NCI-H2029 treated with DMSO at 0.1 percent for 48 hours (cell line): Measurements from ENCODE around the gene SYTL3.

Source experiments
- DNase-seq: peaks from one replicate; lab custom pipeline; 2025; lab: John Stamatoyannopoulos, UW

Gene SYTL3

DNA sequence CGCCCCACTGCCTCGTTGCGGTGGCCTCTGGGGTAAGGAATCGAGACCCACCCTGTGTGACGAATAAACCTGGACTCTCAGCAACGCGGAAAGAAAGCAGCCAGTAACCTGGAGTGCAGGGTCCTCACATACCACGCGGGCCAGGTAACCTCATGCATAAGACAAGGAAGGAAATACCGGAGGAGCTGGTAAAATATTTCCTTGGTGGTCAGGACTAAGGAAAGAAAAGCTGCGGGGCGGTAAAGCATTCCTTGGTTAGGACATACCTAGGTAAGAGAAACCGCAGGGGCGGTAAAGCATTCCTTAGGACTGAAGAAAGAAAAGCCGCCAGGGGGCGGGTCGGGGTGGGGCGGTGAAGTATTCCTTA, 80.7 kb downstream of the SYTL3 start:
- DNase-seq: no peak

DNA sequence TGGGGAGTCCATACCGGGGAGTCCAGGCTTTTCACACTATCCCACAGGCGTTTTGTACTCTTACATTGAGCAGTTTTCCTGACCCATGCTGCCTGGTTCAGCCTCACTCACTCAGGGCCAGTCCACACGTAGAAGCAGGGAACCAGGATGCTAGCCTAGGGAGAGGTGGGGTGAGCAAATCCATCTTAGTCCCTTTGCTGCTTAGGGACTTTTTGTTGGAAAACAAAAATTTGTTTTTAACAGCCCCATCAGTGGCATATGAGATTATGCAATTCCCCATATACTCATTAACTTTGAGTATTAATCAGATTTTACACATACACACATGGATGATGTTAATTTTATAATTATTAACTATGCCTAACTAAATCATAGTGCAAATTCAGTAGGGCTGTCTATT, 85.2 kb downstream of the SYTL3 start:
- DNase-seq: no peak

DNA sequence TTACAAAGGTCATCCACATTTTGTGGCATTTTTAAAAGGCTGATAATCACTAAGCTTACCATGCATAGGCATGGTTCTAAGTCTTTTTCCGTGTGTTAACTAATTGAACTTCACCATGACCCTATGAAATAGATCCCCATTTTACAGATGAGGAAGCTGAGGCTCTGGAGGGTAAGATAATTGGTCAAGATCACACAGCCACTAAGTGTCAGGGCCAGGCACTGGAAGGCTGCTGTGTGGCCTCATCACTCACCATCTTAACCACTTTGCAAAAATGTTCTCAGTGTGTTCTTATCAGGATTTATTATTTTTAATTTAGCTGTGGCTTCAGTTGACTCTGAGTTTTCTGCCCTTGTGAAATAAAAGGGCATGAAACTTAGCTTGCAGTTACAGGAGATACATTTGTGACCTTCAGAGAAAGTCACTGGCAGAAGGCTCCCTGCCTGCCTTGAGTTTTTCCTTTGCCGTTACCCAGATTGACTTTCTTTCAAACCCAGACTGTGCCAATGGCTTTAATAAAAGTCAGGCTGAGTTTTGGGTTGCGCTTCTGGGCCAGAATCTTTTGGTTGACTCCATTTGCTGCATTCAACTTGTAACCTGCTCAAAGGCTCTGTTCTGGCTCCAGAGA, 87.3 kb downstream of the SYTL3 start:
- no peak for DNase-seq

DNA sequence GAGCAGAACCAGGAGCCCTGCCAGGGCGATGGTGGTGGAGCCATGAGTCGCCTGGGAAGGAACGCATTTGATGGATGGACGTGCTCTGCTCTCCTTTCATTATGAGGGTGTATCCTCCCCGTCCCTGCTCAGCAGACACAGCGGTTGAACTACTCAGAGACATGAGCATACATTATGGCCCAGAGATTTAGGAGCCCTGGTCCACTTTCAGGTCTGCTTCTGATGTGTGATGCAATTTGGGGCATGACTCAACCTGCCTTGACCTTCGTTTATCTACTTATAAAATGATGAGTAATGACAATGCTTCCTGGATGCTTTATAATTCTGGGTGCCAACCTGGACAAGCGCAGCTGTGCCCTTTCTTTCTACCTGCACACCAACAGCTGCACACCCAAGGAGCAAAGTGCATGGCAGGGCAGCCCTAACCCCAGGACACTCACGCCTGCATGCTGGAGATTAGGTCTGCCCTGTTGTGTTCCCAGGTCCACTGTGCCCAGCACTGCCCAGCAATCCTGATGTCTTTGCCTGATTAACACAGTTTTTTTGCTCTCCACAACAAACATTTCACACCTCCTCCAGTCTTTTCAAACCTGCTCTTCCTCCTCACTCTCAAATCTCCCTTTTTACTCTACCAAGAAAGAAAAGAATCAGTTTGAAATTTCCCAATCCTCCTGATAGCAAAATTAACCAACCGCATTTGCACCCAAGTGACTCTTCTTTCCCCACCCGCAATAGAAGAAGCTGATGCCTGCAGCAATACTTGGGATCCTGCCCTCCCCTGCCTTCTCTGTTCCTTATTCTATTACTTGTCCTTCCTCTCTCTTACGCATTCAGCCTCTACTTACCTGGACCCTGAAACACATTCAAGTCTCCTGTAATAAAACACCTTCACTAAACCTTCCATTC, 88.1 kb downstream of the SYTL3 start:
- no peak for DNase-seq

DNA sequence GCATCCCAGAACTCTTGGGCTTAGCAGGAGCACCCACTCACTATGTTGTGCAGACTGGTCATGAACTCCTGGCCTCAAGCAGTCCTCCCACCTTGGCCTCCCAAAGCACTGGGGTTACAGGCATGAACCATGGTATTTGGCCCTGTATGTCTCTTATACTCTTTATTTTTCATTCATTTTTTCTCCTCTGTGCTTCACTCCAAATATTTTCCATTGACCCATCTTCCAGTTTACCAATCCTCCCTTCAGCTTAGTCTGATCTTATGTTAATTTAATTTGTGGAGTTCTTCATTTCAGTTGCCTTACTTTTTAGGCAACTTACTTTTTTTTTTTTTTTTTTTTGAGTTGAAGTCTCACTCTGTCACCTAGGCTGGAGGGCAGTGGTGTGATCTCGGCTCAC, 89.8 kb downstream of the SYTL3 start:
- no peak for DNase-seq

DNA sequence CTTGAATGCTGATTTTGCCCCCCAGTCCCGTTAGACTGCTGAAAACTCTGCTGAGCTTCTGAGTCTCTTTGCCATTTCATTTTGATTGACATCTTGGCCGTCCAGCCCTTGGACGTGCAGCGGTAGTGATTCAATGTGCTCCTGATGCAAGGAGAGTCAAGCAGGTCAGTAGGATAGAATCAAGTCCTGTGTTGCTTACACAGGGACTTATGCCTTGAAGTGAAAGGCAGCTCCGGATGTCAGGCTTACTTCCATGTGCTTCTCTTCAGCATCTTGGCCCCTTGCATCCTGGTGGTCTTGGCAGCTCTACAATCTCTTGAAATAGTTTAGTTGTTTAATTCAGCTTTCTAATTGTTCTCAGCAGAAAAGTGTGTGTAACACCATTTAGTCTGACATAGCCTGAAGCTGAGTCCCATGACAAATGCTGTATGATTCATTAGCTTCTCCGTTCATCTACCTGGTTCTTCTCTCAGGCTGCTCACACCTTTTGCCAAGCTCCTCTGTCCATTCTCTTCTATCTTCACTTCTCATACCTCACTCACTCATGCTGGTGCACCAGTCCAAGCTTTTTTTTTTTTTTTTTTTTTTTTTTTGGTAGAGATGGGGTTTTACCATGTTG, 93.3 kb downstream of the SYTL3 start:
- no peak for DNase-seq

DNA sequence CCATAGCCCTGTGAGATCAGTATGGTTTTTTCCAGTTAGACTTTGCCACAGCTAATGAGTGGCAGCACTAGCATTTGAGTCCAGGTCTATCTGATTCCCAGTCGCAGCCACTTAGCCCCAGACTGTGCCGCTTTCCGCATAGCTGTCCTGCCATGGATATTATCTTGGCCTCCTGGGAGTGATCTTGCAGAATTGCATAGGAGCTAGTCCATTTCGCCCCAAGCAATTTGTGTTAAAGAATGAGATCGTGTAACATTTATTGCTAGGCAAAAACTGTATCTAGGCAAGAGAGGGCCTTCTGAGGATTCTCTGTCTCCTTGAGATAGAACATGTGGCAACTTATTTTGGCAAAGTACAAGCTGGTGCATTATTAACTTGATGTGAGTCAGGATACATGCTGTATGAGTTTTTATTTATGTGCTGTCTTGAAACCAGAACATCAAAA, 95.2 kb downstream of the SYTL3 start:
- DNase-seq: no peak

DNA sequence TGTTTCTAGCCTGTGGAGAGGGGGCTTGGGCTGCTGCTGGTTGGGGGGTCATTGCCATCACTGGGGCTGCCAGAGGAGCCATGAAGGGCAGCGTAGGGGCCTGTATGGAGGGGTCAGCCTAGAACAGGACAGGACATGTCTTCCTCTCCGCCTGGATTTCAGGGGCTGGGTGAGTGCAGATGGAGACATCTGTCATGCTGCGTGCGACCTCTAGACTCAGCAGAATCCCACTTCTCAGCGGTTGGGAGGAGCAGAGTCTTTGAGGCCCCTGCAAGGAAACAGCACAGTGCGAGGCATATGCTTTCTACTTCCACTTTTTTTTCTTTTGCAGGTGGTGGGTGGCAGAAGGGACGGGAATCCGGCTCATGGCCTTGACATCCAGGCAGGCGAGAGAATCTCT, 101.4 kb downstream of the SYTL3 start:
- DNase-seq: no peak

DNA sequence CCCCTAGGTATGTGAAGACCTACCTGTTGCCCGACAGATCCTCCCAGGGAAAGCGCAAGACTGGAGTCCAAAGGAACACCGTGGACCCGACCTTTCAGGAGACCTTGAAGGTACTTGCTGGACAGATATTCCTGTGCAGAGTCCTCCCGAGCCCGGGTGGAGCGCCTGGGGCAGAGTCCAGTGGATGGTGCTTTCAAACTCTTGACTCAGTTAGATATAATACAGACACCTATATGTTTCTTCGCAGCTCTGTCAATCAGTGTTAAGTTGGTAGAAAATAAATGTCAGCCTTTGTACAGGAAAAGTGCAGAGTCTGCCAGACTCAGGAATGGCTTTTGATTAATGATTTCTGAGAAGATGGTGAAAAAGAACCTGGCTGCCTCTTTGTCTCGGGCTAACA, 102.1 kb downstream of the SYTL3 start:
- DNase-seq: no peak

DNA sequence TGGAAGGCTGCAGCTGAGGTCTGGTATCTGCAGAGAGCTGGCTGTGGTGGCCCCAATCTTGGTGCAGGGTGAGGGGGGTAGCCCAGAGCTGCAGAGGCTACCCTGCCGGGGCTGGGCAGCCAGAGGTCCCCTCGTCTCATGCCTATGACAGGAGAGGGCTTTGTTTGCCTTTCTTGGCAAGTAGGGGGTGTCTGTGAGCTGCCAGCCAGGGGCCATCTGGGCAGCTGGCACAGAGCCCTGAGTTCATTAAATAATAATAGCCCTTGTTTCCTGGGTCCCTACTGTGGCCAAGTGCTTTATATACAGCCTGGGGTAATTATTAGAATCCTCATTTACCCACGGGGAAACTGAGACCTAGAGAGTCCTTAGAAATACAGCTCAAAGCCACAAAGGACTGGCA, 102.8 kb downstream of the SYTL3 start:
- no peak for DNase-seq

DNA sequence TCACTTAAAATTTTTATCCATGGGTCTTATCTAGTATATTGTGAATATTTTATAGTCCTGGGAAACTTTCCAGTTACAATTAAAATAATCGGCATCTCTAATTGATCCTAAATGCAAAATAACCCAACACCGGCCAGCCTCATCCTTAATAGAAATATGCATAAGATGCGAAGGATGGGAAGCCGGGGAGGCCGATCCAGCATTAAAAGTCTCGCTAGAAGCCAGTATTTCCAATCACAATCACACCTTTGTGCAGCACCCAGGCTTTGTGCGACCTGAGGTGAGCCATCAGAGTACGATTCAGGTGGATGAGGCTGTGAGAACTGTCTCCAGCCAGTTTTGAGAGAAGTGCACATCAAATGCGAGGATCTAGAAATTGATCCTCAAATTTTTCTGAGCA, 104.0 kb downstream of the SYTL3 start:
- DNase-seq: no peak

DNA sequence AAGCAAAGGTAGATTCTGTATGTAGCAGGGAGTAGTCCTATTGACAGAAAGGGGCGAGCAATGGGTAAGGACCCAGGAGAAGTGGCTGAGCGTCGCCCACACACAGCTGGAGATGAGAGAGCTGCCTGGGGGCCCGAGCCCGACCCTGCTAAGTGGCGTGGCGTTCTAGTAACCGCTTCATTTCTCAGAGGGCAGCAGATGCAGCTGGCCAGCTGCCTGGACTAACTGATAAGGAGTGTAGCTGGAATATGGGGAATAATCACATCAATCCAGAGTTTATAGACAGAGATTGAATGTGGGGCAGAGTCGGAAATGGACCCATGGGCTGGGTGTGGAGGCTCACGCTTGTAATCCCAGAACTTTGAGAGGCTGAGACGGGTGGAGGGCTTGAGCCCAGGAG, 104.9 kb downstream of the SYTL3 start:
- DNase-seq: peak; percentile 28

DNA sequence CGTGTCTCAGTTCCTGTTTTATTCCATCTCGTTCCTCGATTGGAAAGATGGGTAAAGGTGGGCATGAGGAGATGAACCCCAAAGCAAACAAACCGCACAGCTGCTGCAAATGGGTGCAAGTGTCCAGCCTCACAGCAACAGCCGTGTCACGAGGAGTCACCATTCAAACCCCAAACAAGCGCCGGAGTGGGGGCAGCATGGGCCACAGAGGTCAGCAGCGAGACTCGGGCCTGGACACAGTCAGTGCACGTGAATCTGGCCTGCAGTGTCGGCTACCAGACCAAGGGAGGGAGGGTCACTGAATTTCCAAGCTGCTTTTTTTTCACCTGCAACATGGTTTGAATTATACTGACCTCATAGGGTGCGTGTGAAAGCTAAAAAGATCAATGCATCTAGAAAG, 105.8 kb downstream of the SYTL3 start:
- DNase-seq: no peak

DNA sequence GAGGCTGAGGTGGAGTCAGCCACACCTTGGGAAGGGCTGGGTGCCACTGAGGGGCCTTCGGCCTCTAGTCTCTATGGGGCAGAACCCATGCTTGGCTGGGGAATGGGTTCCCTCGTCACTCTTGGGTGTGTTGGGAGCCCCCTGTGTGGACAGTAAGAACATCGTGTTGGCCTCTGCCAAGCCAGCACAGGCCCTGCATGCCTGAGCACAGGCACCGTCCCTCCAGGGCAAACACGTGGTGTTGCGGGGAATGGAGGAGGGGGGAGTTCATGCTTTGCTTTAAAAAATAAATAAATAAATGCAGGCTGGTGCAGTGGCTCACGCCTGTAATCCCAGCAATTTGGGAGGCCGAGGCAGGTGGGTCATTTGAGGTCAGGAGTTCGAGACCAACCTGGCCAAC, 106.3 kb downstream of the SYTL3 start:
- DNase-seq: no peak

DNA sequence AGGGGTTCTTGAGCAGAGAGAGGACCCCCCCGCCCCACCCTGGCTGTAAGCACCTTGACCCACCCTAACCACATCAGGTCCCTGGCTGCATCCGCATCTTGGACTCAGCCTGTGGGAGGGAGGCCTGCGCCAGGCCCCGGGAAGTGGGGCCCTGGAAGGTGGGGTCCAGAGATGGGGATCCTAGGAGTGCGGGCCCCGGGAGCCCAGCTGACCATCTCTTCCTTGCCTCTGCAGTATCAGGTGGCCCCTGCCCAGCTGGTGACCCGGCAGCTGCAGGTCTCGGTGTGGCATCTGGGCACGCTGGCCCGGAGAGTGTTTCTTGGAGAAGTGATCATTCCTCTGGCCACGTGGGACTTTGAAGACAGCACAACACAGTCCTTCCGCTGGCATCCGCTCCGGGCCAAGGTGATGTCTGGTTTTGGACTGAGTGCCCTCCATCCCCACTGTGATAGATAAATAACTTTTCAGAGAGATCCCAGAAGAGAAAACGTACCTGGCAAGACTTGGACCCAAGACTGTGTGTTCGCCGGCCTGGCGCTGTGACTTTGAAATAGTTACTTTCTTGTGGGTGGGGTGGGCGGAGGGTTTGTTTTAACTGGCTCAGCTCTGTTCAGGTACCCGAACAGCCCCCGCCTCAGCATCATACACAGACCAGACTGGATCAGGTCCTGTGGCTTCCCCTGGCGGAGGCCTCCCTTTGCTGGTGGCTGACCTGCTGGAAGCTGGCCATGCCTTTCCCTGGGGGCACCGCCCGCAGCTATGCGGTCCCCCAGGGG, 107.3 kb downstream of the SYTL3 start:
- DNase-seq: no peak

DNA sequence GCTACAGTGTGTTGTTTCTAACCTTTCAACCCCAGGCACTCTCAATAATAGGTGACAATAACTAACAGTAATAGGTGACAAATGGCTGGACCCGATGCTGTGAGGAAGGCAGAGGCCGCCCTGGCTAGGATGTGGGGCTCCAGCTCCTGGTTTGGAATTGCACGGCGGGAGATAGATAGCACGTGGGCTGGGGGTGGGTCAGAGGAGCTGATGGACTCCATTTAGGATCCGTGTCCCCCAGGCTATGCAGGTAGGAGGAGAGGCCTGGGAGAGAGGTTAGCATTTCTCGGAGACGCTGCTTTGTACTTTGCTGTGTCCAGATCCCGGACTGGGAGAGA, 107.9 kb downstream of the SYTL3 start:
- DNase-seq: no peak

DNA sequence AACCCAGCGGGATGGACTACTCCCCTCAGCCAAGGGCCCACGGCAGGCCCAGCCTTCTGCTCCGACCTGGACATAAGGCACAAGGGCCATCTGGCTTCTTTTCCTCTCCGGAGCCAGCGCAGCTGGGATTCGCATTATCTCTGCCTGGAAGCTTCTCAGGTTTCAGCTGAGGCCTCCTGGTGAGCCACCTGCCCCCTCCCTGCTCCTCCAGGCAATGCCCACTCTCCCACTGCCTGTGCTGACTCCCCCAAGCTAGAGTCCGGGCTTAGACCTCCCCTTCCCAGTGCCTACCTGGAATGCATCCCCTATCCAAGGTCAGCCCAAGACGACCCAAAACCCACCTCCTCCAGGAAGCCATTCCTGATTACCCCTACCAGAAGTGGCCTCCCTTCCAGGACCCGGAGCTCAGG, 108.6 kb downstream of the SYTL3 start:
- peak; percentile 52 for DNase-seq

DNA sequence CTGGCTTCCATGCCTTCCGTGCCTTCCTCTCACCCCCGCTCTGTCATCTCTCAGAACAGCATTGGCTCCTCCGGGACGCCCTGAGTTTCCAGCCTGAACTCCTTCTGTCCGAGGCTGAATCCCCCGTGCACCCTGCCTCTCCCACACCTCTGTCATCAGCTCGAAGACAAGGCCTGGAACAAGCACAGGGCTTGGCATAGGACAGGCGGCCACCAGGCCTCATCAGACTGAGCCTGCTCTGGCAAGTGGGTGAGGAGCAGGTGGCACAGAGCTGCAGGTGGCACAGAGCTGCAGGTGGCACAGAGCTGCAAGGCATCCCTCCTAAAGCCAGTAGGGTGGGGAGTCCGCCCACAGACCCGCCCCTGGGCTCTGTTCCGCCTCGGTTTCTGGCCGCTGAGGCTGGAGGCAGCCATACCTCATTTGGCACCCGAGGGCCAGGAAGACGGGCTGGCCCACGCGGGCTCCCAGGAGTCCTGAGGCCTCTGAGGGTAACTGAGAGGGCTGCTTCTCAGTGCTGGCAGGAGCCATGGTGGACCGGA, 109.2 kb downstream of the SYTL3 start:
- DNase-seq: peak; percentile 22

DNA sequence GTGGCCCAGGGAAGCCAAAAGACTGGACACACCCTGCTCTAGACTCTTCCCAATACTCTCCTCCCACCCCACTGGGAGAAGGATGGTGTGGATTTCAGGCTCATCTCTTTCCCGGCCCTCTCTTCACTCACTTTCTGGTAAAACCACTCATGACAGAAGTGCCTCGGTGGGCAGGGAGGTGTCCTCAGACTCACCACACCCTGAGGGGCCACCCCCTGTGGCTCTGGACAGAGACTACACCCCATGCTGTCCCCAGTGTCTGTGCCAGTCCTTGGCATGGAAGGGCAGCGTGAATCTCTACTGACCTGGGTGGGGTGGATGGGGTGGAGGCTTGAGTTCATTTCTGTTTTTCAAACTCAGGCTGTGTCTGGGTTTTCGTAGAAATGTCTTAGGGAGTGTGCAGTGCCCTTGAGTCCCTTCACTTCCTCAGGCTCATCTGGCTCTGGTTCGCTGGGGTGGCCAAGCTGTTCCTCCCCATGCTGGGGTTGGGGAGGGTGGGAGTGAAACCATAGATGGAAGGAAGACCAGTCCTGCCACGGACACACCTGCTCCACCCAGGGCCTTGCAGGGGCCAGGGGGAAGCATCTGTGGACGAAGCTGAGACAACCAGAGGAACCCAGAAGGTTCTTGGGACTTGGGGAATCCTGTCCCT, 110.2 kb downstream of the SYTL3 start:
- DNase-seq: no peak

DNA sequence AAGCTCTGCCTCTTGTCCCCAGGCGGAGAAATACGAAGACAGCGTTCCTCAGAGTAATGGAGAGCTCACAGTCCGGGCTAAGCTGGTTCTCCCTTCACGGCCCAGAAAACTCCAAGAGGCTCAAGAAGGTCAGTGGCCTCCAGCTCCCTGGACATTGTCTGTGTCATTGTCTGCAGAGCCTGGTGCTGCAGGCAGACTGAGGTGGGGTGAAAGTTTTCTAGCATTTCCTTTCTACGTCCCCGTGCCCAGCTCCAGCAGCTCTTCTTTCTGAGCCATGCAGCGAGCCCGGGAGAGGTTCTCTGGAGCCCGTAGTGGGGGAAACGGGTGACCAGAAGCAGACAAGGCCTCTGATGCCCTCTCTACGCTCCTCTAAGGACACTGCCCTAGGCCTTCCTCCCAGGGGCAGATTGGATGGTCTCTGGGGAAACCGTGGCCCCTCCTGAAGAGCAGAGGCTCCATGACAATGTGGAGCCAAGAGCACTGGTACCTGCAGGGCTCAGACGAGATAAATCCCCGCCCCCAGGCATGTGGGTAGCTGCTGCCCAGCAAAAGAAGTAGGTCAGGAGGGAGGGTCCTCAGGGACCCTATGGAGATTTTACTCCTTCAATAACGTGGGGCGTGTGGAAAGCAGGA, 110.9 kb downstream of the SYTL3 start:
- no peak for DNase-seq

DNA sequence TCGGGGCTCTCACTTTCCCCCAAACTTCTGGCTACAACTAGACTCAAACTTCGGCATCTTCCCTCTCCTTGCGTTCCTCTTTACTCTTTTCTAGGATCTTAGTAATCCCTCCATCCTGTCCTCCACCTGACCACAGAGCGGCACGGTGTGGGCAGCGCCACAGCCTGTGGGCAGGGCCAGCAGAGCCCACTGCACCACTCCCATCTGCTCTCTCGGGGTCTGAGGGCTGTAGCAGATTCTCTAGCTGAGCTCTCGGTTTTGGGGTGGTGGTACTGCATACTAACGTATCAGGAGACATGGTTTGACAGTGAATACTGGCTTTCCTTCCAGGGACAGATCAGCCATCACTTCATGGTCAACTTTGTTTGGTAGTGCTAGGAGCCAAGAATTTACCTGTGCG, 111.9 kb downstream of the SYTL3 start:
- no peak for DNase-seq
